GM23338 (cell line): ENCODE results near the gene NFYA. TPM values are rescaled to one million over a fixed set of nuclear protein-coding genes. Genes with fewer than 3 reads are reported as not detected.

Experiments
- ATAC-seq: fragments of 200-7000 bp; cut with Tn5 transposase; 3 replicates; pipeline ENCODE4 v1.9.1; 2020
- DNase-seq: peaks from one replicate; pipeline ENCODE4 v3.0.0-alpha.2; 2015; ENCODE audit warnings: low spot score
- H2AFZ ChIP-seq: fragments of 200-600 bp; sonication (generic); 2 replicates; pipeline ENCODE4 v1.8.0; 2016; ENCODE audit warnings: antibody characterized with exemption, mild to moderate bottlenecking, moderate library complexity
- H3F3A ChIP-seq: fragments of 200-600 bp; sonication (generic); replicated peaks from 2 replicates; pipeline ENCODE4 v1.8.0; 2017; ENCODE audit warnings: antibody characterized with exemption, mixed run types, low read depth
- H3K27ac ChIP-seq: fragments of 200-600 bp; sonication (generic); 2 replicates; pipeline ENCODE4 v1.6.1; 2016; ENCODE audit warnings: low read depth
- H3K27me3 ChIP-seq: fragments of 200-600 bp; sonication (generic); 2 replicates; pipeline ENCODE4 v1.8.0; 2016; ENCODE audit warnings: mild to moderate bottlenecking, mixed run types, moderate library complexity; ENCODE audit not compliant: insufficient read depth
- H3K36me3 ChIP-seq: fragments of 200-600 bp; sonication (generic); 2 replicates; pipeline ENCODE4 v1.8.0; 2016; ENCODE audit warnings: mild to moderate bottlenecking; ENCODE audit not compliant: insufficient read depth
- H3K4me1 ChIP-seq: fragments of 200-600 bp; sonication (generic); 2 replicates; pipeline ENCODE4 v1.8.0; 2016; ENCODE audit warnings: mild to moderate bottlenecking, moderate library complexity; ENCODE audit not compliant: insufficient read depth
- H3K4me2 ChIP-seq: fragments of 200-600 bp; sonication (generic); 2 replicates; pipeline ENCODE4 v1.7.1; 2017; ENCODE audit warnings: mixed run types
- H3K4me3 ChIP-seq: fragments of 200-600 bp; sonication (generic); 2 replicates; pipeline ENCODE4 v1.6.1; 2016; ENCODE audit warnings: mixed run types
- H3K79me2 ChIP-seq: fragments of 200-600 bp; sonication (generic); replicated peaks from 2 replicates; pipeline ENCODE4 v1.8.0; 2017; ENCODE audit warnings: mild to moderate bottlenecking; ENCODE audit not compliant: insufficient read depth
- H3K9me2 ChIP-seq: fragments of 200-600 bp; sonication (generic); 2 replicates; pipeline ENCODE4 v1.8.0; 2017; ENCODE audit not compliant: insufficient read depth
- H4K20me1 ChIP-seq: fragments of 200-600 bp; sonication (generic); replicated peaks from 2 replicates; pipeline ENCODE4 v1.8.0; 2017; ENCODE audit warnings: mild to moderate bottlenecking; ENCODE audit not compliant: insufficient read depth
- H3K27ac Mint-ChIP-seq: 2 replicates; pipeline ENCODE4 v1.8.0; 2020; ENCODE audit warnings: inconsistent platforms, mild to moderate bottlenecking, moderate library complexity, mixed read lengths
- H3K27me3 Mint-ChIP-seq: 3 replicates; pipeline ENCODE4 v1.8.0; 2022; ENCODE audit warnings: low read depth, mild to moderate bottlenecking, moderate library complexity, mixed read lengths, inconsistent platforms; ENCODE audit not compliant: insufficient read depth, poor library complexity
- H3K36me3 Mint-ChIP-seq: 3 replicates; pipeline ENCODE4 v1.8.0; 2021; ENCODE audit warnings: low read depth, mild to moderate bottlenecking, inconsistent platforms, moderate library complexity, mixed read lengths
- H3K4me1 Mint-ChIP-seq: 3 replicates; pipeline ENCODE4 v1.8.0; 2020; ENCODE audit warnings: mild to moderate bottlenecking, inconsistent platforms, mixed read lengths
- H3K4me3 Mint-ChIP-seq: 3 replicates; pipeline ENCODE4 v1.8.0; 2021; ENCODE audit warnings: moderate library complexity, mild to moderate bottlenecking, inconsistent platforms, mixed read lengths
- H3K9me3 Mint-ChIP-seq: 3 replicates; pipeline ENCODE4 v1.8.0; 2020; ENCODE audit warnings: moderate library complexity, mild to moderate bottlenecking, inconsistent platforms, mixed read lengths
- CREB1 ChIP-seq: fragments of 250-450 bp; sonication (Bioruptor Pico); IDR thresholded peaks from 2 replicates; pipeline ENCODE4 v1.5.0; 2020; ENCODE audit warnings: low read depth, mild to moderate bottlenecking, moderate library complexity
- EZH2 ChIP-seq: fragments of 200-600 bp; sonication (generic); IDR thresholded peaks from one replicate; pipeline ENCODE4 v1.8.0; 2017; ENCODE audit warnings: antibody characterized with exemption, mild to moderate bottlenecking, low read depth; ENCODE audit not compliant: unreplicated experiment
- EZH2phosphoT487 ChIP-seq: fragments of 200-600 bp; sonication (generic); IDR thresholded peaks from one replicate; pipeline ENCODE4 v1.8.1; 2018; ENCODE audit warnings: antibody characterized with exemption; ENCODE audit not compliant: unreplicated experiment
- JUNB ChIP-seq: IDR thresholded peaks from one replicate; pipeline ENCODE4 v1.6.1; 2016; ENCODE audit warnings: antibody characterized with exemption; ENCODE audit not compliant: unreplicated experiment
- NANOG ChIP-seq: IDR thresholded peaks from 2 replicates; pipeline ENCODE4 v1.6.1; 2016; ENCODE audit warnings: antibody characterized with exemption, borderline replicate concordance
- POLR2AphosphoS5 ChIP-seq: IDR thresholded peaks from 2 replicates; pipeline ENCODE4 v1.6.1; 2016; ENCODE audit warnings: antibody characterized with exemption, low read depth
- STAT1 ChIP-seq: IDR thresholded peaks from one replicate; pipeline ENCODE4 v1.6.1; 2016; ENCODE audit warnings: antibody characterized with exemption; ENCODE audit not compliant: unreplicated experiment
- ZNF114 ChIP-seq: fragments of 250-450 bp; sonication (Bioruptor Pico); IDR thresholded peaks from 2 replicates; pipeline ENCODE4 v1.5.0; 2020; ENCODE audit warnings: mild to moderate bottlenecking, moderate library complexity
- ZNF331 ChIP-seq: fragments of 250-450 bp; sonication (Bioruptor Pico); IDR thresholded peaks from 2 replicates; pipeline ENCODE4 v1.5.0; 2020; ENCODE audit warnings: low read depth, mild to moderate bottlenecking, moderate library complexity
- polyA plus RNA-seq: library from polyadenylated mRNA; unstranded; fragments of >200 nt; fragmentation: Nextera tagmentation; extraction: Ambion mirVana; gene quantifications from 2 replicates; pipeline ENCODE4 v1.2.1, GENCODE V29; 2016
- total RNA-seq: library from RNA; depleted of rRNA; stranded (reverse); fragments of >200 nt; shearing (Covaris generic); gene quantifications from 2 replicates; pipeline ENCODE4 v1.2.3, GENCODE V29; 2014
- TF ChIP-seq, protein P1 (sequence below), 2 experiments: fragments of 200-600 bp in 1 of 2; sonication (generic) in 1 of 2; conservative IDR thresholded peaks; 2 replicates each; pipeline versions ENCODE4 v1.5.1 to v1.6.1; 2016 to 2017; ENCODE audit warnings: antibody characterized with exemption in 2 of 2, low read depth in 2 of 2, mild to moderate bottlenecking in 2 of 2, moderate library complexity in 1 of 2
- TF ChIP-seq, protein P2 (sequence below): IDR thresholded peaks from 2 replicates; pipeline ENCODE4 v1.6.1; 2016; ENCODE audit warnings: antibody characterized with exemption
- TF ChIP-seq, protein P3 (sequence below): IDR thresholded peaks from one replicate; pipeline ENCODE4 v1.6.1; 2018; ENCODE audit warnings: antibody characterized with exemption; ENCODE audit not compliant: unreplicated experiment

NFYA gene
- total and polyA plus RNA-seq, 2 experiments from 2014 or later: 10.8 to 39.1 TPM

DNA sequence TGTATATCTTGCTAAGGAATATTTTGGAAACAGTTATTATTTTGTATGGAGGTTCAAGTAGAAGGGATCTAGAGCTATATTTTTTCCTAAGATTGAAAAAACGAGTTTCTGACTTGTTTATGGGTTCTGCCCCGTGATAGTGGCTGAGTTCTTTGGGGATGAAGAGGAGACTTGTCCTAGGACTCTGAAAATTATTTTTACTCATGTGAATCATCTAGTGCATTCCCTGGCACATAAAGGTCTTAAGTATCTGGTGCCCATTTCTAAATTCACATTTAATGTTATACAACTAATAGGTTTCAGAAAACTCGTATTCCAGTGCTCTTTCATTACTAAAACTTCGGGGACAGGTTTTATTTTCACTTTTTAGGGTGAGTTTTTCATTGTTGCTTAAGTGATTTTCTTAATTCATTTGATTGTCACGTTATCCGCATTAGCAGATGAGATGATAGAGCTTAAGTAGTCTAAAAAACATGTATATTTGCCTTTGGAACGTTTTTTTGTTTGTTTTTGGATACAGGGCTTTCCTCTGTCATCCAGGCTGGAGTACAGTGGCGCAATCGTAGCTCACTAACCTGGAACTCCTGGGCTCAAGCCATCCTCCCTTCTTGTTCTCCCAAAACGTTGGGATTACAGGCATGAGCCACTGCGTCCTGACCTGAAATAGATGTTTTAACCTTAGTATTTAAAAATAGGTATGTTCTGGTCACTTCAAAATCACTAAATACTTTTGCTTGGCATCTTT is 2.1 kb downstream of the NFYA start (continued):
- TF ChIP-seq EZH2phosphoT487 (no peak), POLR2AphosphoS5 (no peak), STAT1 (no peak), JUNB (no peak), ZNF114 (no peak), CREB1 (CRISPR knock-in tag) (no peak)
- TF ChIP-seq, protein P1, sequence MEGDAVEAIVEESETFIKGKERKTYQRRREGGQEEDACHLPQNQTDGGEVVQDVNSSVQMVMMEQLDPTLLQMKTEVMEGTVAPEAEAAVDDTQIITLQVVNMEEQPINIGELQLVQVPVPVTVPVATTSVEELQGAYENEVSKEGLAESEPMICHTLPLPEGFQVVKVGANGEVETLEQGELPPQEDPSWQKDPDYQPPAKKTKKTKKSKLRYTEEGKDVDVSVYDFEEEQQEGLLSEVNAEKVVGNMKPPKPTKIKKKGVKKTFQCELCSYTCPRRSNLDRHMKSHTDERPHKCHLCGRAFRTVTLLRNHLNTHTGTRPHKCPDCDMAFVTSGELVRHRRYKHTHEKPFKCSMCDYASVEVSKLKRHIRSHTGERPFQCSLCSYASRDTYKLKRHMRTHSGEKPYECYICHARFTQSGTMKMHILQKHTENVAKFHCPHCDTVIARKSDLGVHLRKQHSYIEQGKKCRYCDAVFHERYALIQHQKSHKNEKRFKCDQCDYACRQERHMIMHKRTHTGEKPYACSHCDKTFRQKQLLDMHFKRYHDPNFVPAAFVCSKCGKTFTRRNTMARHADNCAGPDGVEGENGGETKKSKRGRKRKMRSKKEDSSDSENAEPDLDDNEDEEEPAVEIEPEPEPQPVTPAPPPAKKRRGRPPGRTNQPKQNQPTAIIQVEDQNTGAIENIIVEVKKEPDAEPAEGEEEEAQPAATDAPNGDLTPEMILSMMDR (conservative IDR thresholded peaks at IDR 0.05; ENCODE audit: low read depth in 2 of 2): no peak
- TF ChIP-seq, protein P2, sequence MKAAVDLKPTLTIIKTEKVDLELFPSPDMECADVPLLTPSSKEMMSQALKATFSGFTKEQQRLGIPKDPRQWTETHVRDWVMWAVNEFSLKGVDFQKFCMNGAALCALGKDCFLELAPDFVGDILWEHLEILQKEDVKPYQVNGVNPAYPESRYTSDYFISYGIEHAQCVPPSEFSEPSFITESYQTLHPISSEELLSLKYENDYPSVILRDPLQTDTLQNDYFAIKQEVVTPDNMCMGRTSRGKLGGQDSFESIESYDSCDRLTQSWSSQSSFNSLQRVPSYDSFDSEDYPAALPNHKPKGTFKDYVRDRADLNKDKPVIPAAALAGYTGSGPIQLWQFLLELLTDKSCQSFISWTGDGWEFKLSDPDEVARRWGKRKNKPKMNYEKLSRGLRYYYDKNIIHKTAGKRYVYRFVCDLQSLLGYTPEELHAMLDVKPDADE: no peak

DNA sequence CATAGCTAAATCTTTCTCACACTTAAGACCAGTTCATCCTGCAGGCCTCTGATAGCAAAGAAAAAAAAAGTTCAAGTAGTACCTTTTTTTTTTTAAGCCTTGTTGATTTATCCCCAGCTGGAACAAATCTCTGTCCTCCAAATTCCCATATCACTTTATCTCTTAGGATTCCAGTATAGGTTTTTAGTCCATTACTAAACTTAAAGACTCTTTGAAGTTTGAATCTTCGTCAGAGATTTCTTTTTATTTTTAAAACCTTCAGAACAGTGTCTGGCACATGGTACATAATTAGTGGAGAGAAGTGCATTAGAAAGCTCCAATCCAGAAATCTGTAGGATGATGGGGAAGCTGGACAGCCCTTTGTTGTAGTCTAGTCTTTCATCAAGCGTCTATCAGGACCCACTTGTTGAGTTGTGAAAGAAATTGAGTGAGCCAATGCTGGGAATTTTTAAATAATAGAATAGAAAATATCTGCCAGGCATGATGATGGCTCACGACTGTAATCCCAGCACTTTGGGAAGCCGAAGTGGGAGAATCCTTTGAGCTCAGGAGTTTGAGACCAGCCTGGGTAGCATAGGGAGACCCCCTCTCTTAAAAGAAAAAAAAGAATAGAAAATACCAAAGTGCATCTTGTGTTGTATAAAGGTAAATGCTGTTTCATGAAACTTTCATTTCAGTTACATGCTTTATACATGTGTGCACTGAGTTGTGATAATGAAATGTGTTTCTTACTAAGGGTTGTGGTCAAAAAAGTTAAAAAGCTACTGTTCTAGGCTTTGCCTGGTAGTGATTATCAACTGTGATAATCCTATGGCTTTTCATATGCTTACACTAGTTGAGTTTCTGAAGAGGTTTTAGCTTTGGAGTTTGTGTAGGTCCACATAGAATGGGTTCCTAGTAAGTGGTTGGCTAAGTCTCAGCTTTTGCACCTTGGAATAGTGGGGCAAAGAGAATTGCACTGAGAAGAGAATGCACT is 3.2 kb downstream of the NFYA start:
- Histone ChIP-seq H3K4me3 (peak overlapping the region; percentile 66; the same call in 1 of the 2 replicates), H3K36me3 (peaks cover 22% of the 10 kb centered on the region; the same call in 1 of the 2 replicates), H3K79me2 (peaks cover 77% of the 10 kb centered on the region), H3K27me3 (no peaks in the 10 kb centered on the region), H3K4me2 (peak overlapping the region; percentile 90), H3K27ac (no peak overlapping the region; the same call in 1 of the 2 replicates), H4K20me1 (peaks cover 23% of the 10 kb centered on the region), H2AFZ (no peak overlapping the region), H3K9me2 (no peaks in the 10 kb centered on the region), H3K4me1 (peaks cover 25% of the 10 kb centered on the region), H3F3A (peaks cover 2% of the 10 kb centered on the region; the same call in 1 of the 2 replicates)
- no peak for ATAC-seq
- Mint-ChIP-seq H3K27ac (0 out of 2 replicates have a peak overlapping the region, but pooled peaks have one; percentile 10), H3K4me1 (peaks cover 27% of the 10 kb centered on the region), H3K27me3 (peaks cover 11% of the 10 kb centered on the region), H3K4me3 (peak overlapping the region; percentile 91), H3K36me3 (peaks cover 26% of the 10 kb centered on the region), H3K9me3 (no peaks in the 10 kb centered on the region; the same call in 2 of the 3 replicates)
- DNase-seq: no peak
- no peak for TF ChIP-seq EZH2phosphoT487
- no peak for TF ChIP-seq EZH2
- TF ChIP-seq POLR2AphosphoS5: no peak
- TF ChIP-seq JUNB: no peak
- TF ChIP-seq, protein P3, sequence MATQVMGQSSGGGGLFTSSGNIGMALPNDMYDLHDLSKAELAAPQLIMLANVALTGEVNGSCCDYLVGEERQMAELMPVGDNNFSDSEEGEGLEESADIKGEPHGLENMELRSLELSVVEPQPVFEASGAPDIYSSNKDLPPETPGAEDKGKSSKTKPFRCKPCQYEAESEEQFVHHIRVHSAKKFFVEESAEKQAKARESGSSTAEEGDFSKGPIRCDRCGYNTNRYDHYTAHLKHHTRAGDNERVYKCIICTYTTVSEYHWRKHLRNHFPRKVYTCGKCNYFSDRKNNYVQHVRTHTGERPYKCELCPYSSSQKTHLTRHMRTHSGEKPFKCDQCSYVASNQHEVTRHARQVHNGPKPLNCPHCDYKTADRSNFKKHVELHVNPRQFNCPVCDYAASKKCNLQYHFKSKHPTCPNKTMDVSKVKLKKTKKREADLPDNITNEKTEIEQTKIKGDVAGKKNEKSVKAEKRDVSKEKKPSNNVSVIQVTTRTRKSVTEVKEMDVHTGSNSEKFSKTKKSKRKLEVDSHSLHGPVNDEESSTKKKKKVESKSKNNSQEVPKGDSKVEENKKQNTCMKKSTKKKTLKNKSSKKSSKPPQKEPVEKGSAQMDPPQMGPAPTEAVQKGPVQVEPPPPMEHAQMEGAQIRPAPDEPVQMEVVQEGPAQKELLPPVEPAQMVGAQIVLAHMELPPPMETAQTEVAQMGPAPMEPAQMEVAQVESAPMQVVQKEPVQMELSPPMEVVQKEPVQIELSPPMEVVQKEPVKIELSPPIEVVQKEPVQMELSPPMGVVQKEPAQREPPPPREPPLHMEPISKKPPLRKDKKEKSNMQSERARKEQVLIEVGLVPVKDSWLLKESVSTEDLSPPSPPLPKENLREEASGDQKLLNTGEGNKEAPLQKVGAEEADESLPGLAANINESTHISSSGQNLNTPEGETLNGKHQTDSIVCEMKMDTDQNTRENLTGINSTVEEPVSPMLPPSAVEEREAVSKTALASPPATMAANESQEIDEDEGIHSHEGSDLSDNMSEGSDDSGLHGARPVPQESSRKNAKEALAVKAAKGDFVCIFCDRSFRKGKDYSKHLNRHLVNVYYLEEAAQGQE: no peak
- TF ChIP-seq STAT1: no peak
- TF ChIP-seq, protein P1 (conservative IDR thresholded peaks at IDR 0.05; ENCODE audit: low read depth in 2 of 2): no peak
- no peak for TF ChIP-seq NANOG
- no peak for TF ChIP-seq ZNF331 (CRISPR knock-in tag)
